HFFc6 (cell line): Measurements from ENCODE around the gene MYEF2. TPM values are rescaled to one million over a fixed set of nuclear protein-coding genes. Genes with fewer than 3 reads are reported as not detected.
A peak's percentile ranks its signal among the peaks of the same experiment; 100 is the strongest.

Source experiments
- DNase-seq: peaks from one replicate; pipeline ENCODE4 v3.0.0-alpha.2; 2018
- H3K27ac Mint-ChIP-seq: 2 replicates; pipeline ENCODE4 v1.8.0; 2020; ENCODE audit warnings: mild to moderate bottlenecking, mixed read lengths
- H3K27me3 Mint-ChIP-seq: 2 replicates; pipeline ENCODE4 v1.8.0; 2021; ENCODE audit warnings: mild to moderate bottlenecking, moderate library complexity, mixed read lengths; ENCODE audit not compliant: insufficient read depth
- H3K36me3 Mint-ChIP-seq: 2 replicates; pipeline ENCODE4 v1.8.0; 2021; ENCODE audit warnings: low read depth, mixed read lengths
- H3K4me1 Mint-ChIP-seq: 2 replicates; pipeline ENCODE4 v1.8.0; 2020; ENCODE audit warnings: low read depth, mixed read lengths
- H3K4me3 Mint-ChIP-seq: 2 replicates; pipeline ENCODE4 v1.8.0; 2020; ENCODE audit warnings: mild to moderate bottlenecking, moderate library complexity, mixed read lengths
- H3K9me3 Mint-ChIP-seq: 2 replicates; pipeline ENCODE4 v1.8.0; 2020; ENCODE audit warnings: mild to moderate bottlenecking, mixed read lengths
- total RNA-seq, 6 experiments: library from RNA; stranded (reverse); fragmentation: NEBNext Ultra II Directional; extraction: Animal tissue kit (Norgen Biotek cat#: 25700); gene quantifications; 2 replicates in 1 of 6; 3 replicates in 5 of 6; pipeline ENCODE4 v1.2.3, GENCODE V29; 2021
- TF ChIP-seq, protein P1 (sequence below): fragments of 200-600 bp; sonication (generic); IDR thresholded peaks from 2 replicates; pipeline ENCODE4 v1.5.0; 2021; ENCODE audit warnings: antibody characterized with exemption, mild to moderate bottlenecking

MYEF2 gene
- total RNA-seq, 6 experiments from 2014 or later: 7.0 to 12.9 (median 11.5) TPM

DNA sequence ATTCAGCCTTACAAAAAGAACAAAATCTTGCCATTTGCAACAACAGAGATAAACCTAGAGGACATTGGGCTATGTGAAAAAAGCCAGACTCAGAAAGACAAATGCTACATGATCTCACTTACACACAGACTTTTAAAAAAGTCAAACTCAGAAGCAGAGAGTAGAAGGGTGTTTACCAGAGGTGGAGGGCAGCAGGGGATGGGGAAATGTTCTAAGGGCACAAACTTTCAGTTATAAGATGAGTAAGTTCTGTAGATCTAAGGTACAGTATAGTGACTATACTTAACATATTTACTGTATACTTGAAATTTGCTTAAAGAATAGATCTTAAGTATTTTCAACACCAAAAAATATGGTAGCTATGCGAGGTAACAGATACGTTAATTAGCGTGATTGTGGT, 3.0 kb downstream of the MYEF2 start:
- H3K4me1 Mint-ChIP-seq: peaks cover 17% of the 10 kb centered on the region
- H3K27me3 Mint-ChIP-seq: peaks cover 4% of the 10 kb centered on the region; the same call in 1 of the 2 replicates
- no peaks in the 10 kb centered on the region for H3K9me3 Mint-ChIP-seq
- H3K36me3 Mint-ChIP-seq: no peaks in the 10 kb centered on the region
- DNase-seq: no peak
- TF ChIP-seq, protein P1, sequence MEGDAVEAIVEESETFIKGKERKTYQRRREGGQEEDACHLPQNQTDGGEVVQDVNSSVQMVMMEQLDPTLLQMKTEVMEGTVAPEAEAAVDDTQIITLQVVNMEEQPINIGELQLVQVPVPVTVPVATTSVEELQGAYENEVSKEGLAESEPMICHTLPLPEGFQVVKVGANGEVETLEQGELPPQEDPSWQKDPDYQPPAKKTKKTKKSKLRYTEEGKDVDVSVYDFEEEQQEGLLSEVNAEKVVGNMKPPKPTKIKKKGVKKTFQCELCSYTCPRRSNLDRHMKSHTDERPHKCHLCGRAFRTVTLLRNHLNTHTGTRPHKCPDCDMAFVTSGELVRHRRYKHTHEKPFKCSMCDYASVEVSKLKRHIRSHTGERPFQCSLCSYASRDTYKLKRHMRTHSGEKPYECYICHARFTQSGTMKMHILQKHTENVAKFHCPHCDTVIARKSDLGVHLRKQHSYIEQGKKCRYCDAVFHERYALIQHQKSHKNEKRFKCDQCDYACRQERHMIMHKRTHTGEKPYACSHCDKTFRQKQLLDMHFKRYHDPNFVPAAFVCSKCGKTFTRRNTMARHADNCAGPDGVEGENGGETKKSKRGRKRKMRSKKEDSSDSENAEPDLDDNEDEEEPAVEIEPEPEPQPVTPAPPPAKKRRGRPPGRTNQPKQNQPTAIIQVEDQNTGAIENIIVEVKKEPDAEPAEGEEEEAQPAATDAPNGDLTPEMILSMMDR: no peak
- no peak overlapping the region for H3K27ac Mint-ChIP-seq
- H3K4me3 Mint-ChIP-seq: no peak overlapping the region

DNA sequence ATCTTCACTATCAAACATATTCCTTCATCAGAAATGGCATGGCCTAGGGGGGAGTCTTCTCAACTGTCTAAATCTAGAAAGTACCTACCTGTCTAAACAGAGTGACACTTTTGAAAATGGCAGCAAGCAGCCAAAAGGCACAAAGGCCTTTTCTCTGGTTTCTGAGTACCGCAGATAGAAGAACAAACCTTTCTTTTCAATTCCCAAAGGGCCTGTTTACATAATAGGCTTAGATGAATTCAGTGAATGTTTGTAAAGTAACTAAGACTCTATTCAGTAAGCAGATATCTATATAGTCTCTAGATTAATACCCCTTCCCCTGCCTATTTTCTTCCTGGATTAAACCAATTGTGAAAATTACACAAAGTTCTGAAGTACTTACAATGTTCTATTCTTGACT, 7.1 kb downstream of the MYEF2 start:
- Mint-ChIP-seq H3K36me3 (no peaks in the 10 kb centered on the region), H3K27me3 (no peaks in the 10 kb centered on the region), H3K4me1 (peaks cover 6% of the 10 kb centered on the region; the same call in 1 of the 2 replicates), H3K4me3 (no peak overlapping the region), H3K27ac (no peak overlapping the region), H3K9me3 (no peaks in the 10 kb centered on the region)
- no peak for DNase-seq
- TF ChIP-seq, protein P1: no peak

DNA sequence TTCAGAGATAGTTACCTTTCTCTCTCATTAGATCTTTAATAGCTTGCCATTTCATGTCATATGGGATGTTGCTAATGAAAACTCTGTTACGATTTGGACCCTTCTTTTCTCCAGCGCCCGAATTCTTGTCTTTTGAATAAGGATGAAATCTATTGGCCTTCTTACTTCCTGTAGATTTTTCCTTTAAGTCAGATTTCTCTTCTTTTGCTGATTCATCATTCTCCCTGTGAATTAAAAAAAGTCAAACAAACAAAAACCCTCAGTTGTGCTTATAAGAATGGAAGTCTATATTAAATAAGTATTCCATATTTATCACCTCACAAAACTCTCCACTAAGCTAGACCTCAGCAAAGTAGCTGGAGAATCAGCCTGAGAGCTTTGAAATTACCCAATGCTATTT, 9.5 kb downstream of the MYEF2 start:
- no peaks in the 10 kb centered on the region for H3K9me3 Mint-ChIP-seq
- no peaks in the 10 kb centered on the region for H3K36me3 Mint-ChIP-seq
- TF ChIP-seq, protein P1: no peak
- H3K27ac Mint-ChIP-seq: no peak overlapping the region
- no peak for DNase-seq
- no peaks in the 10 kb centered on the region for H3K27me3 Mint-ChIP-seq
- H3K4me3 Mint-ChIP-seq: no peak overlapping the region
- H3K4me1 Mint-ChIP-seq: peaks cover 6% of the 10 kb centered on the region; the same call in 1 of the 2 replicates

DNA sequence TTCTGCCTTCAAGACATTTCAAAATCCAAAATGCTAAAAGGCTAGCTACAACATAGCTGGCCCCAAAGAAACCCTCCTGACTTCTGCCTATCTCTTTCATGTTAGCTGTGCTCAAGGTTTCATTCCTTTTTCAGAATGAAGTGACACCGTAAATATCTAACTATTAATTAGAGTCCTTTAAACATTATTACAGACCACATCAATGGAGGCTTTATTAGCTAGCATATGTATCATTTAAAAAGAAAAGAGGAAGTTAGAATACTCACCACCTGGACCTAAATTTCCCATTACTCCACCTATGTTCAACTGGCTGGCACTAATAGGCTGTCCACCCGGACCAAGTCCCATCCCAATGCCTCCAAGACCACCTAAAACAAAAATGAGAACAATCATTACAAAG, 24.6 kb downstream of the MYEF2 start:
- Mint-ChIP-seq H3K27ac (no peak overlapping the region), H3K27me3 (no peaks in the 10 kb centered on the region), H3K36me3 (peaks cover 20% of the 10 kb centered on the region), H3K9me3 (no peaks in the 10 kb centered on the region), H3K4me1 (peaks cover 17% of the 10 kb centered on the region), H3K4me3 (no peak overlapping the region)
- no peak for DNase-seq
- TF ChIP-seq, protein P1: no peak

DNA sequence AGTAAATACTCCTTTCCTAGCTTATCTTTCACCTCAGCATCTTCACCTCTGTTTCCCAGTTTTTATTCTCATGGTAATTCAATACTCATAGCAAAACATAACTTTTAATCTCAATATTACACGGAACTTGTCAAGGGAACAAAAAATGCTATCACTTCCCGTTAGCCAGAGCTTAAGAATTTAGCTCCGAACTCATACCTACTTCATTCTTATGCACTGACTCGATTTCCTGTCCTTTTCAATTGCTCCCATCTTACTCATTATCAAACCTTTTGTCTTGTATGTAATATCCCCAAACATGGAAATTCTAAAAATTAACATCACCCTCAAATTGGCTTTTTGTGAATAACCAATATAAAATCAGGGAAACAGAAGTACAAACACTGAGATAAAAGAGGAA, 28.2 kb downstream of the MYEF2 start:
- TF ChIP-seq, protein P1: no peak
- Mint-ChIP-seq H3K4me1 (peaks cover 44% of the 10 kb centered on the region), H3K27ac (peak overlapping the region; percentile 51), H3K27me3 (no peaks in the 10 kb centered on the region), H3K4me3 (peak overlapping the region; percentile 32), H3K9me3 (no peaks in the 10 kb centered on the region), H3K36me3 (peaks cover 22% of the 10 kb centered on the region)
- DNase-seq: peak; percentile 41

DNA sequence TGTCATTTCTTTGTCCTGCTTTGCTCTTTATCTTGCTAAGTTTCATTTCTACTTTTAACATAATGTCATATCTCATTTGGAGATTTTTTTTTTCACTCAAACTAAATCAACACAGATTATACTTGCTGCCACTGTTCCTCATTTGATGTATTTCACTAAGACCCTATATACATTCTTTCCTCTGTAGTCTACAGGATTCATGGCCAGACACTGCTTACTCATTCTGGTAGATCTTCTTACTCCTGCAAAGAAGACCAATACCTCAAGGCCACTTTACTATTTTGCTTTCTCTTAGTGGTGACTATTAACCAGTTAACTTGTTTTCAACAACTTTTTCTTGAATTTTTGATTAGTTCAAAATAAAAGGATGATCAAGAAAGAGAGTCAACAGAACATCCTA, 30.7 kb downstream of the MYEF2 start:
- no peak for DNase-seq
- TF ChIP-seq, protein P1: no peak
- H3K4me1 Mint-ChIP-seq: peaks cover 62% of the 10 kb centered on the region
- H3K9me3 Mint-ChIP-seq: no peaks in the 10 kb centered on the region
- no peaks in the 10 kb centered on the region for H3K27me3 Mint-ChIP-seq
- no peak overlapping the region; the same call in 1 of the 2 replicates for H3K27ac Mint-ChIP-seq
- H3K36me3 Mint-ChIP-seq: peaks cover 22% of the 10 kb centered on the region
- no peak overlapping the region for H3K4me3 Mint-ChIP-seq
